Colonic mucosa (tissue), 4 donors: Measurements from ENCODE around the gene S100A7A. TPM values are rescaled to one million over a fixed set of nuclear protein-coding genes. Genes with fewer than 3 reads are reported as not detected.
A peak's percentile ranks its signal among the peaks of the same experiment; 100 is the strongest.

ENCODE experiments used
- DNase-seq: peaks from one replicate; pipeline ENCODE4 v3.0.0-alpha.2; 2020
- H3K27ac ChIP-seq: fragments of 200-600 bp; one replicate; pipeline ENCODE4 v1.8.0; 2021
- H3K27me3 ChIP-seq: fragments of 200-600 bp; one replicate; pipeline ENCODE4 v1.8.0; 2021
- H3K36me3 ChIP-seq: fragments of 200-600 bp; one replicate; pipeline ENCODE4 v1.8.0; 2021
- H3K4me1 ChIP-seq: fragments of 200-600 bp; one replicate; pipeline ENCODE4 v1.8.0; 2021; ENCODE audit warnings: mild to moderate bottlenecking
- H3K4me3 ChIP-seq: fragments of 200-600 bp; one replicate; pipeline ENCODE4 v1.8.0; 2021
- H3K9ac ChIP-seq, 2 donors: one replicate each; pipeline ENCODE4 v1.7.0; 2013; ENCODE audit warnings: control low read depth in 2 of 2, low read depth in 2 of 2, low read length in 2 of 2
- H3K9me3 ChIP-seq: fragments of 200-600 bp; one replicate; pipeline ENCODE4 v1.8.0; 2021
- intact Hi-C: fragments of 100-400 bp; cut with DNase I; formaldehyde crosslinking; loops from one replicate; pipeline ENCODE4 v1.14.1; 2022
- total RNA-seq, 2 donors: library from RNA; stranded (reverse); fragmentation: NEBNext Ultra II Directional in 1 of 2; extraction: Animal tissue kit (Norgen Biotek cat#: 25700) in 1 of 2; gene quantifications; one replicate each; pipeline ENCODE4 v1.2.1, GENCODE V29; 2021
- TF ChIP-seq, protein P1 (sequence below): fragments of 200-600 bp; IDR thresholded peaks from one replicate; pipeline ENCODE4 v1.8.0; 2022; ENCODE audit warnings: antibody characterized with exemption, mild to moderate bottlenecking
- donor health status: healthy.
- donor health status: DM: no; HTN: no; CAD: no.
- donor health status: DM: no; HTN: no; CAD: no.

The S100A7A gene
- total RNA-seq: not detected

DNA sequence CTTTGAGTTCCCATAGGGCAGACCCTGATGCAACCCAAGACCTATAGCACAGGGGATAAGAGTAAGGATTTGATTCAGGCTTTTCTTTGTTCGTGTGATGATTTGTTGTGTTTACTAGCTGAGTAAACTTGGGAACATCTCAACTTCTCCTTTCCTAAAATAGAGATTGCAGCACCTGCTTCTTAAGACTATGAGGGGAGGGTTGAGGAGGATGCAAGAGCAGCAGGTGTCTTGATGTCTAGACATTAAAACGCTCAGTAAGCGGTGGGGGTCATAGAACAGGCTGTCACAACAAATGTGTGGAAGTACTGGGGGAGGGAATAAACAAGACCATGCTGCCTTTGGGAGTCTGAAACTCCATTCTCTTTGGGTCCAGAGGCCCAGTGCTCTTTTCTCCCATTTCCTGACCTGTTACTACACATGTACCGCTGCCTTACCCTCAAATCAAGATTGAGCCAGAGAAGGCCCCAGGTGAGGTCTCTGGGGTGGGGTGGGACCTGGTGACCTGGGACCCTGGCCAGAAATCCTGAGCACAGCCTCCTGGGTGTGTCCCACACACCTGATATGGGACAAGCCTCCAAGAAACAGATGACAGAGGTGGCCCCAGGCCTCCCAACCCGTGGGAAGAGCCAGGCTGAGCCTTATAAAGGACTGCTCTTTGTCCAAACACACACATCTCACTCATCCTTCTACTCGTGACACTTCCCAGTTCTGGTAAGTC, at the start of gene S100A7A:
TSS of gene S100A7A (plus strand) at position 671 of the 721 bp plus-strand sequence. CDS start 1,563 bp downstream, outside the sequence.
- TF ChIP-seq, protein P1, sequence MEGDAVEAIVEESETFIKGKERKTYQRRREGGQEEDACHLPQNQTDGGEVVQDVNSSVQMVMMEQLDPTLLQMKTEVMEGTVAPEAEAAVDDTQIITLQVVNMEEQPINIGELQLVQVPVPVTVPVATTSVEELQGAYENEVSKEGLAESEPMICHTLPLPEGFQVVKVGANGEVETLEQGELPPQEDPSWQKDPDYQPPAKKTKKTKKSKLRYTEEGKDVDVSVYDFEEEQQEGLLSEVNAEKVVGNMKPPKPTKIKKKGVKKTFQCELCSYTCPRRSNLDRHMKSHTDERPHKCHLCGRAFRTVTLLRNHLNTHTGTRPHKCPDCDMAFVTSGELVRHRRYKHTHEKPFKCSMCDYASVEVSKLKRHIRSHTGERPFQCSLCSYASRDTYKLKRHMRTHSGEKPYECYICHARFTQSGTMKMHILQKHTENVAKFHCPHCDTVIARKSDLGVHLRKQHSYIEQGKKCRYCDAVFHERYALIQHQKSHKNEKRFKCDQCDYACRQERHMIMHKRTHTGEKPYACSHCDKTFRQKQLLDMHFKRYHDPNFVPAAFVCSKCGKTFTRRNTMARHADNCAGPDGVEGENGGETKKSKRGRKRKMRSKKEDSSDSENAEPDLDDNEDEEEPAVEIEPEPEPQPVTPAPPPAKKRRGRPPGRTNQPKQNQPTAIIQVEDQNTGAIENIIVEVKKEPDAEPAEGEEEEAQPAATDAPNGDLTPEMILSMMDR: no peak

DNA sequence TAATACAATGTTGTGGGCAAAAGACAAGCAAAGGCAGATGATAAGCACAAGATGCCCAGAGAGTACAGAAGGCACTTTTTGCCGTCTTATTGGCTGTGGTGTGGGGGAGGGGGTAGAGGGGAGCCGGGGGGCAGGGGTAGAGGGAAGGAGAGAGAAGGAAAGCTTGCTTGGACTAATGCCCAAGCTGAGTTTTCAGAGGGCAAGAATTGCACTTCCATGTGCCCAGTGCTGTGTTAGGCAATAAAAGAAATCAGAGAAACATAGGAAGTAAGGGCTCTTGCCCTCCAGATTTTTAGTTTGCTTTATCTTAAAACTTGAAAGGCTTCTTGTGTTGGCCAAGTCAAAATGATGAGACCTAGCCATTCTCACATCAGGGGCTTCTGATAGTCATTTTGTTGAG, 49.2 kb upstream of the S100A7A start:
- no peak overlapping the region for H3K27ac ChIP-seq
- TF ChIP-seq, protein P1: no peak
- no peak overlapping the region for H3K4me3 ChIP-seq
- intact Hi-C loops: no loop called here
- DNase-seq: no peak
- H3K4me1 ChIP-seq: no peaks in the 10 kb centered on the region
- H3K9ac ChIP-seq: no peak overlapping the region
- H3K9me3 ChIP-seq: no peaks in the 10 kb centered on the region
- no peaks in the 10 kb centered on the region for H3K27me3 ChIP-seq
- H3K36me3 ChIP-seq: no peaks in the 10 kb centered on the region

More for the DNA sequence above, at the start of gene S100A7A:
- H3K4me3 ChIP-seq: no peak within 1 kb of the TSS
- no peaks in the 10 kb centered on the region for H3K4me1 ChIP-seq
- intact Hi-C loops: no loop called here
- H3K36me3 ChIP-seq: no peaks in the 10 kb centered on the region
- H3K9me3 ChIP-seq: no peaks in the 10 kb centered on the region
- no peaks in the 10 kb centered on the region for H3K27me3 ChIP-seq
- no peak for DNase-seq
- no peak within 1 kb of the TSS for H3K9ac ChIP-seq
- H3K27ac ChIP-seq: no peak within 1 kb of the TSS

DNA sequence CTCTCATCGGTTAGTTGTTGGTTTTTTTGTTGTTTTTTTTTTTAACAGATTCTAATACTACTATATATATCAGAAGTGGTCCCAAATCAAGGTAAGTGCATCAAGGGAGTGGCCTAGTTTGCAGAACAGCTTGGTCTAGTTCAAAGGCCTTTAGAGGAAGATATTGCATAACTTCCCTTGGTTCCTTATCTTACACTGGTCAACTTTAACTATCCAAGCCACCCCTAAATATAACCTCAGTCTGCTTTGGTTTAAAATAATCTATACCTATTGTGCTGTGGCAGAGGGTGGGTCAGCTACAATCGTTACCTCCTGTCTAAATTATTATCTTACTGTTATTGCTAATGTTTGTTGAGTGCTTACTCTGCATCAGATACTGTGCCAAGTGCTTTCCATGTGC, 47.8 kb upstream of the S100A7A start:
- H3K9me3 ChIP-seq: no peaks in the 10 kb centered on the region
- H3K36me3 ChIP-seq: no peaks in the 10 kb centered on the region
- no peak overlapping the region for H3K4me3 ChIP-seq
- no peak overlapping the region for H3K9ac ChIP-seq
- no peaks in the 10 kb centered on the region for H3K4me1 ChIP-seq
- intact Hi-C loops: no loop called here
- peak; percentile 8 for DNase-seq
- no peaks in the 10 kb centered on the region for H3K27me3 ChIP-seq
- TF ChIP-seq, protein P1: no peak
- H3K27ac ChIP-seq: no peak overlapping the region

DNA sequence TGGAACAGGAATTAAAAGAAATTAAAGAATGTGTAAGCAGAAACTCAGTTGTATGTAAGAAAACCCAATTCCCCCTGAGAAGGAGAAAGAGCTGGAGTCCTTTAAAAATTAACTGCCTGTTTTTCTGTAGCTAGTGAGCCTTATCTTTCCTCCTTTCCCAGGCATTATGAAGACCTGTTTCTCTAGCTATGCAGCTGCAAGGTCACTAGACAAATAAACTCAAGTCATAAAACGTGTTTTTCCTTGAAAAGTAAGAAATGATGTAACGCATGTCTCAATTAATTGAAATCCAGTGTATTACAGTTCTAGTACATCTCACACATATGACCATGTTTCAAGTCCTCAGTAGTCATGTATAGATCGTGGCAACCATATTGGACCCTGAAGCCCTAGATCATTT, 46.2 kb upstream of the S100A7A start:
- H3K27me3 ChIP-seq: no peaks in the 10 kb centered on the region
- DNase-seq: peak; percentile 12
- no peaks in the 10 kb centered on the region for H3K9me3 ChIP-seq
- no peak overlapping the region for H3K9ac ChIP-seq
- H3K4me3 ChIP-seq: no peak overlapping the region
- intact Hi-C loops: no loop called here
- no peak overlapping the region for H3K27ac ChIP-seq
- no peaks in the 10 kb centered on the region for H3K36me3 ChIP-seq
- no peaks in the 10 kb centered on the region for H3K4me1 ChIP-seq
- TF ChIP-seq, protein P1: no peak

DNA sequence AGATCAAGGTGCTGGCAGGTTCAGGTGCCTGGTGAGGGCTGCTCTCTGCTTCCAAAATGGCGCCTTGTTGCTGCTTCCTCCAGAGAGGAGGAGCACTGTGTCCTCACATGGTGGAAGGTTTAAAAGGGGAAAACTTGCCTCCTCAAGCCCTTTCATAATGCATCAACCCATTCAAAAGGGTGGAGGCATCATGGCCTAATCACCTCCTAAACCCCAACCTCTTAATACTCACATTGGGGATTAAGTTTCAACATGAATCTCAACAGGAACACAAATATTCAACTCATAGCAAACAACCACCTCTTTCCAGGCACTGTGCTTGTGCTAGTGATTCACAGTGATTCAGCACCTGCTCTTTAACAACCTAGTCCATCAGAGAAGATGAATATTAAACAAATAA, 45.1 kb upstream of the S100A7A start:
- Histone ChIP-seq H3K36me3 (no peaks in the 10 kb centered on the region), H3K4me3 (no peak overlapping the region), H3K9me3 (no peaks in the 10 kb centered on the region), H3K27ac (no peak overlapping the region), H3K9ac (no peak overlapping the region), H3K4me1 (no peaks in the 10 kb centered on the region), H3K27me3 (no peaks in the 10 kb centered on the region)
- intact Hi-C loops: no loop called here
- peak; percentile 9 for DNase-seq
- TF ChIP-seq, protein P1: no peak
